NCI-H146 (cell line): ENCODE data around the gene C3.

Source experiments
- DNase-seq: peaks from one replicate; lab custom pipeline; 2025; lab: John Stamatoyannopoulos, UW

C3 gene

DNA sequence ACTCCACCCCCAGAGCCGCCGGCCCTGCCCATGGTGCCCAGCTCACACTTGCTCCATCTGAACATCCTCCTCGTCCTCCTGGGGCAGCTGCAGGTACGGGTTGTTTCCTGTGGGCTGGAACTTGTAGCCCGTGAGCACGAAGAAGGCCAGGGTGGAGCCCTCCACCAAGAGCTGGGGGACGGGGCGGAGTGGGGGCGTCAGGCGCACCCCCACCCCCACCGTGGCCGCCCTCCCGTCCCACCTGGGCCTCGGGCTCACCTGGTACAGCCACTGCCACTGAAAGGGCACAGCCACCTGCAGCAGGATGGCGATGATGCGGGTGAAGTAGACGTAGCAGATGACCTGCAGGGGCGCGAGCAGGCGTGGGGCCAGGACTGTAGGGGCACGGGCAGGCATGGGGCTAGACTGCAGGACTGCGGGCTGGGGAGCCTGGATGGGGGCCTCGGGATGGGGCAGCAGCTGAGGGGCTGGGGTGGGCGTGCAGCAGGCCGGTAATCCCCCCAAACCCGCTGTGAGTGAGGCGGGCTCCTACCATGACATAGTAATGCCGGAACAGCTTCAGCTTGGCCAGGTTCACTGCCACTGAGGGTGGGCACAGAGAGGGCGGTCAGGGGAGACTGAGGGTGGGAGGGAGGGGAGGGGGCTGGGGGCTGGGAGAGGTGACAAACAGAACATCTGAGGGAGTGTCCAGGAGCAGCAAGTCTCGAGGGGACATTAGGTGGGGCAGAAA is 10.7 kb upstream of the C3 start:
- no peak for DNase-seq

DNA sequence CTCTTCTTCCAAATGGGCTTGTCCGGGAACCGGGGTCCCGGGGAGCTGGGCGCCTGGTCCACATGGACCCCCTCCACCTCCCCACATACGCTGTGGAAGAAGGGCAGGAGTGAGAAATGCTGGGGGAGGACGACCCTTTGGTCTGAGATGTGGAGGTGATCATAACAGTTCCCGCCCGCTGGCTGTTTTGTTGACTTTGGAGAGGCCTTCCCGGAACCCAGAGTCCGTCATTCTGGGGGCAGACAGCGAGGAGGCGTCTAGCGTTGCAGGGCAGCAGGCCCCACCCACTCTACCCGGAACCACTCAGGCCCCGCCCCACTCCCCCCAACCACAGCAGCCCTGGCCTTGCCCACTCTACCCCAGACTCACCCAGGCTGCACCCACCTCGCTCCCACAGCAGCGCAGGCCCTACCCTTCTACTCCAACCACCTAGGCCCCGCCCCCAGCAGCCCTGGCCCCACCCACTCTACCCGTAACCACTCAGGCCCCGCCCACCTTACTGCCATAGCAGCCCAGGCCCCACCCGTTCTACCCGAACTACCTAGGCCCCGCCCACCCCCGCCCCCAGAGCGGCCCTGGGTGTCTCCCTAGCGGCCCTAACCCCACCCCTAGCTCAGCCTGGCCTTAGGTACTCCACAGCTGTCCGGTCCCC is 9.8 kb upstream of the C3 start:
- no peak for DNase-seq

GRCh38 chr19:6729573-6730152 is 9.2 kb upstream of the C3 start:
- no peak for DNase-seq

DNA sequence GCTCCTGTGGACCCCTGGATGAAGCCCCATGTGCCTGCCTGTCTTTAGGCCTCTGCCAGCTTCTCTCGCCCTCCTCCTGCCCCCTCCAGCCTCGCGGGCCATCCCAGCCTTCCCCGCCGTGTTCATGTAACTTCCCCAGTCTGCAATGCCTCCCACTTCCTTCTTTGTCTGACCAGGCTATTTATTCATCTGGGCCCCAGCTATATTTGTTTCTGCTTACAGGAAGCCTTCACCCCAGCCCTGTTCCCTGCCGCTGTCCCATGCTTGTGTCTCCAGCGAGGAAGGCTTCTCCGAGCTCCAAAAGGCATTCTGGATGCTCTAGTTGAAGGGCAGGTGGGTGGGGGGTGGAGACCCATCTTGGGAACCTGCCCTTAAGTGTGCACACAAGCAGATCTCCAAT is 7.9 kb upstream of the C3 start:
- no peak for DNase-seq

DNA sequence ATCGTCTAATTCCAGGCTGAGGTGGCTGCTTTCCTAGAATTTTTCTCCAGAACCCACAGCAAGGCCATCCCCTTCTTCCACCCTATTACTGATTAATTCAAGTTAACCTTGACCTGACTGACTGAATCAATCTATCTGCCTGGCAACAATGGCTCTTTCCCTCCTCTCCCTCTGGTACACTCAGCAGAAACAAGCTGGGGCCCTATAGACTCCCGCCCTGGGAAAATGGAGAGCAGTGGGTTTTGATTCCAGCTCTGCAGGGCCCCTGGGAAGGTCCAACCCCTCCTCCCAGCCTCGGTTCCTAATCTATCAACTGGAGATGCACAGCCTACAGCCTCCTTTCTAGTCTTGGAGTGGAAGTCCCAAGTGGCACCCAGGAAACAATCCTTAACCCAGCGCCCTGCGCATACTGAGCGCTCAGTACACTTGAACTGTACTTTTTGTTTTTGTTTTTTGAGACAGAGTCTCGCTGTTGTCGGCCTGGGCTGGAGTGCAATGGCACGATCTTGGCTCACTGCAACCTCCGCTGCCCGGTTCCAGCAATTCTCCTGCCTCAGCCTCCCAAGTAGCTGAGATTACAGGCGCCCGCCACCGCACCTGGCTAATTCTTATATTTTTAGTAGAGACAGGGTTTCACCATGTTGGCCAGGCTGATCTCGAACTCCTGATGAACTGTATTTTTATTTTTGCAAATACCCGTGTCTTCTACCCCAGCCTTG is 5.2 kb upstream of the C3 start:
- DNase-seq = no peak

GRCh38 chr19:6724631-6725492 is 4.4 kb upstream of the C3 start:
- no peak for DNase-seq

DNA sequence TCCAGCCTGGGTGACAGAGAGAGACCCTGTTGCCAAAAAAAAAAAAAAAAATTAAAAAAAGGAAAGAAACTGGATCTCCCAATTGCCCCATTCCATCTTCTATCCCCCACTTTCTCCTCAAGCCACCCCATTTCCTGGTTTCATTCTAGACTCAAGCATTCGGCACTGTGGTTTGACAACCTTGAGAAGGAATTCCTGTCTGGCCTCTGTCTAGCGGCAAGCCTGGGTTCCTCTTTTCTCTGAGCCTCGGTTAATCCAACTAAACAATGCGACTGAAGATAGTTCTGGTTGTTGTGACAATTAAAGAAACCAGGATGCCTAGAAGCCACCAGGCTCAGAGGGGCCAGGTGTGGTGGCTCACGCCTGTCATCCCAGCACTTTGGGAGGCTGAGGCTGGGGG is 3.3 kb upstream of the C3 start:
- no peak for DNase-seq

- no peak for DNase-seq
Observed at GRCh38 chr19:6723108-6723618, 2.7 kb upstream of the C3 start.

GRCh38 chr19:6721773-6722172 is 1.3 kb upstream of the C3 start:
- no peak for DNase-seq

DNA sequence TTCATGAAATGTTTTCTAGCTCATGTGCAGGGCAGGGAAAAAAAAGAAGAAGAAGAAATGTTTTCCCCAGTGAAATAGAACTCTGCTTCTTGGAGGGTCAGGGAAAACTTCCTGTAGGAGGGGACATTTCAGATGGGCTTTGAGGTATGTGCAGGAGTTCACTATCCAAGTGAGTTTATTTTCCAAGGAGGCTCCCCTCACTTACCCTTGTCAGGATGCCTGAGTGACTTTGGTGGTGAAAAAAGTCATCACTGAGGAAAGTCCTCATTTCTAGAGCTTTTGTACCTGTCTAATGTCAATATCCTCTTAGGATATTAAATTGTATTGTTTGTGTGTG is 656 bp upstream of the C3 start:
- DNase-seq = no peak

GRCh38 chr19:6719992-6720368 is 470 bp downstream of the C3 start:
- no peak for DNase-seq

DNA sequence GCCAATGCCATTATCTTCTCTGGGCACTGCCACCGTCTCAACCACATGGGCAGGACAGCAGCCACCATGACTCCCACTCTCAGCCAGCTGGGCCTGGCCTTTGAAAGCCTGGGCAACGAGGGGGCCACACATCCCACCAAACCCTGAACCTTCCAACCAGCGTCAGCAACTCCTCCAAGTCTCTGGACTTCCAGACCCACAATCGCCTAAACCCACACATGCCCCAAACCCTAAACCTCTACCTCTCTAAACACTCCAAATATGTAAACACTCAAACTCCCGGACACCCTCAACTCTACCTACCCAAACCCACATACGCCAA is 949 bp downstream of the C3 start:
- no peak for DNase-seq

GRCh38 chr19:6718741-6719539 is 1.5 kb downstream of the C3 start:
- peak; percentile 10 for DNase-seq

- DNase-seq = no peak
Observed at GRCh38 chr19:6718111-6718740, 2.2 kb downstream of the C3 start.

GRCh38 chr19:6717441-6717971 is 2.9 kb downstream of the C3 start:
- no peak for DNase-seq

GRCh38 chr19:6717036-6717435 is 3.4 kb downstream of the C3 start:
- DNase-seq = no peak

GRCh38 chr19:6716610-6716970 is 3.9 kb downstream of the C3 start:
- DNase-seq = no peak

DNA sequence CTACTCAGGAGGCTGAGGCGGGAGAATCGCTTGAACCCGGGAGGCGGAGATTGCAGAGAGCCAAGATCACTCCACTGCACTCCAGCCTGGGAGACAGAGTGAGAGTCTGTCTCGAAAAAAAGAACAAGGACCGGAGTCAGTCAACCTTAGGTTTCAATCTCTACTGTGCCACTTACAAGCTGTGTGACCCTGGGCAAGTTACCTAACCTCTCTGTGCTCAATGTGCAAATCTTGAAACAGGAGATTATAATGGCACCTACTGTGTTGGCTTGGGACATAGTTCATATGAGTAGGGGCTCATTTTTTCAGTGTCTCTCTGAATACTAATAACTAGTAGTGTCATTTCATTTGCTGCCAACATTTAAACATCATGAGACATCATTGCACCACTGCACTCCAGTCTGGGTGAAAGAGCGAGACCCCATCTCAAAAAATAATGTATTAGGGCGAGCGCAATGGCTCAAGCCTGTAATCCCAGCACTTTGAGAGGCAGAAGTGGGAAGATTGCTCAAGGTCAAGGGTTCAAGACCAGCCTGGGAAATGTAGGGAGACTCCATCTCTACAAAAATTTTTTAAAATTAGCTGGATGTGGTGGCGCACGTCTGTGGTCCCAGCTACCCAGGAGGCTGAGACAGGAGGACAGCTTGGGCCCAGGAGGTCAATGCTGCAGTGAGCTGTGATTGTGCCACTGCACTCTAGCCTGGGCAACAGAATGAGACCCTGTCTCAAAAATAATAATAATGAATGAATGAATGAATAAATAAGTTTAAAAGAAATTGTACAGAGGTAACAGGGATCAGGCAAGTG is 5.5 kb downstream of the C3 start:
- no peak for DNase-seq

- no peak for DNase-seq
Observed at GRCh38 chr19:6713773-6714692, 6.4 kb downstream of the C3 start.
